GM19025 (cell line): ENCODE measurements around the gene INTS1.

Experiments
- ATAC-seq: cut with Tn5 transposase; IDR thresholded peaks from one replicate; pipeline ENCODE4 v1.9.1; 2021; ENCODE audit warnings: mild to moderate bottlenecking, low read depth, moderate library complexity; ENCODE audit not compliant: unreplicated experiment

INTS1 gene

GRCh38 chr7:1436608-1437007 is 67.6 kb downstream of the INTS1 start:
- no peak for ATAC-seq

GRCh38 chr7:1434891-1435670 is 69.1 kb downstream of the INTS1 start:
- ATAC-seq = no peak

GRCh38 chr7:1434165-1434718 is 69.9 kb downstream of the INTS1 start:
- ATAC-seq = no peak

GRCh38 chr7:1433128-1433920 is 70.9 kb downstream of the INTS1 start:
- ATAC-seq = no peak

GRCh38 chr7:1432411-1433082 is 71.6 kb downstream of the INTS1 start:
- ATAC-seq = no peak

- ATAC-seq = no peak
Observed at GRCh38 chr7:1431634-1432380, 72.4 kb downstream of the INTS1 start.

GRCh38 chr7:1431226-1431625 is 73.0 kb downstream of the INTS1 start:
- ATAC-seq = no peak

- no peak for ATAC-seq
Observed at GRCh38 chr7:1430056-1430845, 73.9 kb downstream of the INTS1 start.

- no peak for ATAC-seq
Observed at GRCh38 chr7:1428941-1429501, 75.2 kb downstream of the INTS1 start.

GRCh38 chr7:1427064-1427657 is 77.0 kb downstream of the INTS1 start:
- no peak for ATAC-seq

- ATAC-seq = no peak
Observed at GRCh38 chr7:1426474-1426873, 77.7 kb downstream of the INTS1 start.

GRCh38 chr7:1425292-1426136 is 78.7 kb downstream of the INTS1 start:
- ATAC-seq = no peak

- ATAC-seq = no peak
Observed at GRCh38 chr7:1424041-1424440, 80.1 kb downstream of the INTS1 start.

GRCh38 chr7:1423264-1423811 is 80.9 kb downstream of the INTS1 start:
- ATAC-seq = no peak

- ATAC-seq = no peak
Observed at GRCh38 chr7:1422512-1423263, 81.5 kb downstream of the INTS1 start.

GRCh38 chr7:1421946-1422345 is 82.2 kb downstream of the INTS1 start:
- ATAC-seq = no peak
